BJ (cell line): Measurements from ENCODE around the gene ISOC1. TPM values are rescaled to one million over a fixed set of nuclear protein-coding genes. Genes with fewer than 3 reads are reported as not detected.

Experiments
- CTCF ChIA-PET: fragments of 350-600 bp; formaldehyde crosslinking; extraction: SDS; loops from one replicate; lab custom pipeline; 2021; ENCODE audit warnings: antibody characterized with exemption, inconsistent platforms; lab: Yijun Ruan, JAX
- POLR2A ChIA-PET: fragments of 300-600 bp; sonication (Branson Sonifier 250); formaldehyde crosslinking; extraction: SDS; loops from one replicate; lab custom pipeline; 2021; ENCODE audit warnings: antibody characterized with exemption; lab: Charles Lee
- DNase-seq: peaks from one replicate; pipeline ENCODE4 v3.0.0-alpha.2; 2011; ENCODE audit warnings: low read depth
- H3K27me3 ChIP-seq: 2 replicates; pipeline ENCODE4 v1.6.0; 2011; ENCODE audit warnings: low read length; ENCODE audit not compliant: control insufficient read depth, insufficient read depth
- H3K36me3 ChIP-seq: 2 replicates; pipeline ENCODE4 v1.5.1; 2011; ENCODE audit warnings: low read length; ENCODE audit not compliant: control insufficient read depth, insufficient read depth
- H3K4me3 ChIP-seq: 2 replicates; pipeline ENCODE4 v1.5.1; 2011; ENCODE audit warnings: low read depth, mild to moderate bottlenecking, control low read depth, low read length
- CTCF ChIP-seq: IDR thresholded peaks from 2 replicates; pipeline ENCODE4 v1.5.1; 2011; ENCODE audit warnings: low read depth, mild to moderate bottlenecking, control low read depth, inconsistent platforms, low read length, moderate library complexity; ENCODE audit not compliant: insufficient read depth
- polyA plus RNA-seq: library from polyadenylated mRNA; depleted of rRNA; stranded (reverse); fragments of >200 nt; gene quantifications from 2 replicates; pipeline ENCODE4 v1.2.3, GENCODE V29; 2011

ISOC1 gene
- polyA plus RNA-seq, 1 experiment = 5.8 TPM

- ChIA-PET POLR2A (no interaction called here), CTCF (interaction anchor here (0.7 to 1.4 kb wide), 2 partner anchors 10 to 935 kb away, joined by 3 to 4 read pairs; no protein-coding TSS in a partner anchor)
- H3K4me3 ChIP-seq = no peak overlapping the region
- no peaks in the 10 kb centered on the region for H3K27me3 ChIP-seq
- no peaks in the 10 kb centered on the region for H3K36me3 ChIP-seq
- no peak for TF ChIP-seq CTCF
- DNase-seq = no peak
Measured at GRCh38 chr5:129053438-129053837, 41.1 kb upstream of the ISOC1 start.

- no peak for TF ChIP-seq CTCF
- ChIA-PET POLR2A (no interaction called here), CTCF (no interaction called here)
- no peaks in the 10 kb centered on the region for H3K36me3 ChIP-seq
- no peak for DNase-seq
- no peak overlapping the region for H3K4me3 ChIP-seq
- no peaks in the 10 kb centered on the region for H3K27me3 ChIP-seq
Measured at GRCh38 chr5:129057329-129057728, 37.2 kb upstream of the ISOC1 start.

- POLR2A ChIA-PET = no interaction called here
- no peak for TF ChIP-seq CTCF
- CTCF ChIA-PET = no interaction called here
- Histone ChIP-seq H3K27me3 (no peaks in the 10 kb centered on the region), H3K36me3 (no peaks in the 10 kb centered on the region), H3K4me3 (no peak overlapping the region)
- DNase-seq = no peak
Measured at GRCh38 chr5:129061849-129062248, 32.7 kb upstream of the ISOC1 start.

GRCh38 chr5:129063483-129064113 lies 31.0 kb upstream of the ISOC1 start:
- no peak for TF ChIP-seq CTCF
- H3K36me3 ChIP-seq = no peaks in the 10 kb centered on the region
- DNase-seq = no peak
- ChIA-PET CTCF (no interaction called here), POLR2A (no interaction called here)
- no peaks in the 10 kb centered on the region for H3K27me3 ChIP-seq
- H3K4me3 ChIP-seq = no peak overlapping the region

- DNase-seq = no peak
- Histone ChIP-seq H3K36me3 (no peaks in the 10 kb centered on the region), H3K4me3 (no peak overlapping the region), H3K27me3 (no peaks in the 10 kb centered on the region)
- ChIA-PET CTCF (no interaction called here), POLR2A (no interaction called here)
- no peak for TF ChIP-seq CTCF
Measured at GRCh38 chr5:129065721-129066120, 28.8 kb upstream of the ISOC1 start.
